ENCODE results near the gene FAM72C. TPM values are rescaled to one million over a fixed set of nuclear protein-coding genes. Genes with fewer than 3 reads are reported as not detected.
"Not testable (repeated sequence)": the region's sequence is repeated elsewhere in the genome, so short reads cannot be mapped to it uniquely, and the experiment has no call there.

FAM72C gene
- total RNA-seq (not detected), polyA plus RNA-seq (not detected), total RNA-seq (0 to 0.08 (median 0.03) reads per million in 6 experiments)

- H3K27me3 Mint-ChIP-seq, H3K36me3 Mint-ChIP-seq, DNase-seq, H3K4me3 Mint-ChIP-seq, POLR2A ChIA-PET, H3K27ac Mint-ChIP-seq, H3K4me1 Mint-ChIP-seq, H3K9me3 Mint-ChIP-seq: not testable (repeated sequence)
- peak; percentile 83 to 86 for ATAC-seq
Measured at GRCh38 chr1:143971924-143972700, at the start of gene FAM72C. Gene FAM72C (minus strand): TSS chr1:143971986. CDS start chr1:143971141, 845 bp downstream.

- H3K36me3 Mint-ChIP-seq, POLR2A ChIA-PET, H3K4me3 Mint-ChIP-seq, DNase-seq, H3K27me3 Mint-ChIP-seq, H3K4me1 Mint-ChIP-seq, H3K9me3 Mint-ChIP-seq, ATAC-seq, H3K27ac Mint-ChIP-seq: not testable (repeated sequence)
Measured at GRCh38 chr1:144020001-144020738, 48.4 kb upstream of the FAM72C start.

DNA sequence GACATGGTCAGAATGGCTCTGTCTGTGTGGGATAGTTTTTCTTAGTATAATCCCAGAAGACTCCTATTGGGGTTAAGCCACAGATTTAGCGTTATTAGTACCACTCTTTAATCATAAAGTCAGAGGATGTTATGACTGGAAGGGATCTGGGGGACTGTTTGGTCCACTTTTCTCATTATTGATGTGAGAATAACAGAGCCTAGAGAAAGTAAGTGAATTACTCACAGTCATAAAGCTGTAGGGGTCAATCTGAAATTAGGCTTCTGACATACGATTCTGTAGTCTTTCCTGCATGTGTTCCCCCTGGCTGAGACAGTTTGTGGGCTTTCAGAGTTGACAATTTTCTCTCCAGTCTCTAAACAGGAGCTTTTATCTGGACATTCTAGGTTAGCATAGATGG, 47.3 kb upstream of the FAM72C start:
- POLR2A ChIA-PET, H3K9me3 Mint-ChIP-seq, H3K27me3 Mint-ChIP-seq: not testable (repeated sequence)

DNA sequence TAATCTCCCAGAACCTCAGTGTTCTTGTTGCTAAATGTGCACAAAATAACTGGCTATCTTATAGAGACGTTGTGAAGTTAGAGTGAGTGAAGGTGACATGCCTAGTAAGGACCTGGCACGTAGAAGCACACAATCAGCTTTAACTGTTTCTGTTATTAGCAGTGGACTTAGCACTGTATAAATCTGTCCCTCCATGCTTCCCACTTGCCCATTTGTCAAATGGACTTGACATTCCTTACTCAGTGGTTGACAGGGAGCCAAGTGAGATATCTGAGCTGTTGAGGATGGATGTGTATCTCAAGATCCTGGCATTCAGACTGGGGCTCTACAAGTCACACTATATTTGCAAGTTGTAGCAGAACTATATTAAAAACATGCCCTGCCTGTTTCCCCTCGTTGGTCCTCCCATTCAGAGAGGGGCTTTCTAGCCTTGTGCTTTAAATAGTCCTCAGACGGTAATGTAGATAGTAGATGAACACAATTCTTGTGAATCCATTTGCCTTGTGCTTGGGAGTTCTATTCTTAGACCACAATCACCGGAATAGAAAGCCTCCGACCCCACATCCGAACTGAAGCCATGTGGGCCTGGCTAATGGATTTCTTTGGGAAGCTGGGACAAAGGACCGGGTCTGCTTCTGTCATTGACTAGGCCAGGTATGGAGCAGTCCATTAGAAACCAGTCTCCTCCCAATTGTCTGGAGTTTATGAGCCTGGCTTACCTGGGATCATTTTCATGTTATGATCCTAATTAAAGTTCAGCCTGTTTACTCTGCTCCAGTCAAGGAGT, 43.6 kb upstream of the FAM72C start:
- H3K9me3 Mint-ChIP-seq, H3K4me3 Mint-ChIP-seq, H3K27me3 Mint-ChIP-seq, H3K36me3 Mint-ChIP-seq, H3K27ac Mint-ChIP-seq, H3K4me1 Mint-ChIP-seq, POLR2A ChIA-PET, DNase-seq, ATAC-seq: not testable (repeated sequence)

More for the DNA sequence above, 47.3 kb upstream of the FAM72C start:
- DNase-seq, H3K27ac Mint-ChIP-seq, H3K36me3 Mint-ChIP-seq, H3K4me3 Mint-ChIP-seq, H3K4me1 Mint-ChIP-seq, ATAC-seq: not testable (repeated sequence)

- ATAC-seq, H3K9me3 Mint-ChIP-seq, H3K27ac Mint-ChIP-seq, H3K4me1 Mint-ChIP-seq, POLR2A ChIA-PET, H3K36me3 Mint-ChIP-seq, H3K27me3 Mint-ChIP-seq, H3K4me3 Mint-ChIP-seq, DNase-seq: not testable (repeated sequence)
Measured at GRCh38 chr1:144014528-144014927, 42.7 kb upstream of the FAM72C start.

- H3K9me3 Mint-ChIP-seq, H3K27me3 Mint-ChIP-seq, H3K27ac Mint-ChIP-seq, ATAC-seq, H3K4me3 Mint-ChIP-seq, POLR2A ChIA-PET, DNase-seq, H3K36me3 Mint-ChIP-seq, H3K4me1 Mint-ChIP-seq: not testable (repeated sequence)
Measured at GRCh38 chr1:144014121-144014520, 42.3 kb upstream of the FAM72C start.

DNA sequence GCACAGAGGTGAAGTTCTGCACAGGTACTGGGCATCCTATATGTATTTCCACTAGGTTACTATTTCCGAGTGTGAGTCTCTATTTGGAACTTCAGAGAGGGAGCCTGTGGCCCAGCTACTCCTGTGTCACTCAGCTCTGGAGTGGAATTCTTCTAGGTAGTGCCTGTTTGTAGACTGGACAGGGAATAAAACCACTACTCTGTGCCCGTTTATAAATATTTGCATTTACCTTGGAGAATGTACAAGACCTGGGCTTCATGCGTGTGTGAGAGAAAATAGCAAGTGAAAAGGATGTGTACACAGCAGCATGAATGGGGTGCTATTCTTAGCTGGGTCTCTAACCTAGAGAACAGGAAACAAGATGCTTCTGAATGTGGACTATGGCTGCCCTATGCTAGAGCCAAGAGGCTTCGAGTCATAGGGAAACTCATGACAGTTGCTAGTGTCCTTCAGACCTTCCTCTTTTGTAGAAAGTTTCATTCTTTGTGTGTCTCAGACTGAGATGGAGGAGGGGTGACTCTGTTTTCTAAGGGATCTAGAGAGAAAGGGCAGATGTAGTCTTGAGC, 40.5 kb upstream of the FAM72C start:
- H3K9me3 Mint-ChIP-seq, H3K4me3 Mint-ChIP-seq, H3K27ac Mint-ChIP-seq, H3K36me3 Mint-ChIP-seq, DNase-seq, POLR2A ChIA-PET, H3K27me3 Mint-ChIP-seq, H3K4me1 Mint-ChIP-seq: not testable (repeated sequence)
- ATAC-seq, result peak; percentile 35 to 61

DNA sequence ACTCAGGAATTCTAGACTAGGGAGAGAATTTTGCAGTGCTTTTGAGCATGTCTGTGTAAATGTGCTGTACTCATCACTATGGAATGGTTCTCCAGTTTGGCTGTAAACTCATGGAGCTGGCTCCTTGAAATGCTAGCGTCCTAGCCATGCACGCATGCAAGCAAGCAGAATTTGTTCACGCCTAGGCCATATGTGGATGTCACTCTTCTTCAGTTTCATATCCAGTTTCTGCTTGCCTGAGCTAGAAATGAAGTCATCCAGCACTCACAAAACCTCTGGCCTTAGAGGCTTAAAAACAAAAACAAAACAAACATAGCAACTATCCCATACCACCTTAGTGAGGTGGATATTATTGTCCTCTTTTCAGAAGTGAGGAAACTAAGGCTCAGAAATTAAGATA, 37.6 kb upstream of the FAM72C start:
- H3K27ac Mint-ChIP-seq, H3K4me1 Mint-ChIP-seq, ATAC-seq, POLR2A ChIA-PET, H3K36me3 Mint-ChIP-seq, H3K4me3 Mint-ChIP-seq, H3K9me3 Mint-ChIP-seq, H3K27me3 Mint-ChIP-seq, DNase-seq: not testable (repeated sequence)

DNA sequence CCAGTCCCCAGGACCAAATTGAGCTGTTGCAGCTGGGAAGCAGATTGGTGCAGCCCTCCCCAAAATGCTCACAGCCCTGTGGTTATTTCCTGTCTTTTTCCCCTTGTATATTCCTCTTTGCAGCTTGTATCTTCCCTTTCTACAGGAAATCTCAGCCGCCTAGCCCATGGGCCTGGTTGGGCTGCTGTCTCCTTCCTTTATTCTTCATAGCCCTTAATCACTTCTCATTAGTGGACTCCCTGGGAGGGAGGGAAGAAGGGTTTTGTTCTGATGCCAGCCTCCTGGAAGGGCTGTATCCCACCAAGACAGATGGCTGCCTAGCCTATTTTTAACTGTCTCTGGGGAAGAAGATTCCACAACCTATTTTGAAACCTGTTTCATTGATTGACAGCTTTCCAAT, 32.5 kb upstream of the FAM72C start:
- POLR2A ChIA-PET, H3K27me3 Mint-ChIP-seq, ATAC-seq, DNase-seq, H3K4me3 Mint-ChIP-seq, H3K27ac Mint-ChIP-seq, H3K9me3 Mint-ChIP-seq, H3K4me1 Mint-ChIP-seq, H3K36me3 Mint-ChIP-seq: not testable (repeated sequence)

- H3K36me3 Mint-ChIP-seq, H3K4me3 Mint-ChIP-seq, POLR2A ChIA-PET, ATAC-seq, H3K4me1 Mint-ChIP-seq, H3K27ac Mint-ChIP-seq, H3K27me3 Mint-ChIP-seq, H3K9me3 Mint-ChIP-seq, DNase-seq: not testable (repeated sequence)
Measured at GRCh38 chr1:144003306-144004029, 31.7 kb upstream of the FAM72C start.

DNA sequence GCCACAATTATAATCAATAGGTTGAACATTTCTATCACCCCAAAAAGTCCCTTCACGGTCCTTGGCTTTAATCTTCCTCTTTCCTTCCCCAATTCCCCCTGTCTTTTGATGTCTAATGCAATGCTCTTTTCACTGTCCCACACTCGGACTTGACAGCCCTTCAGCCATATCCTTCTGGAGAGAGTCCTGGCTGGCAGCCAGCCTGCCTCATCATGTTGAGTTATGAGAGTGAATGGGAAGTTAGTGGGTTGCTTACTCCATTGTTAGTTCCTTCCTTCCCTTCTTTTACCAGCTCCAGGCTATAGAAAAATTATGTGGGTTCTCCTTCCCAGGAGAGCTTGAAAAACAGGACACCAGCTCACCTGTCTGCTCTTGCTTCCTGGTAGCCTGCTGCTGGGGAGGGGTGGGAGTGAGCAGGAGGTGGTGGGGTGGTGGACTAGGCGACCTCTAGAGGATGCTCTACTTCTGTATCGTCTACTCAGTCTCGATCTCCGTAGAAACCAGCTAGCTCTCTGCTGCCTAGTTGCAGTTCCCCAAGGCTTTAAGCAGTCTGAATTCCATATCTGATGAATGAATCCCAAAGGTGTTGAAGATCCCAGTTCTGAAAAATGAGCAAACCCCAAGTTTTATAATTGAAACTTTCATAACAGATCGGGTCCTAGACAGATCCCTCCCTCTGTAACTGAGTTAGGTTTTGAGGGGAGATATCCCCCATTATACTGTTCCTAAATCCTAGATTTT, 30.5 kb upstream of the FAM72C start:
- POLR2A ChIA-PET, H3K9me3 Mint-ChIP-seq, DNase-seq, H3K36me3 Mint-ChIP-seq, H3K27me3 Mint-ChIP-seq, H3K4me3 Mint-ChIP-seq, H3K4me1 Mint-ChIP-seq: not testable (repeated sequence)
- H3K27ac Mint-ChIP-seq, result peak overlapping the region in 1 of 10 donors; percentile 82
- peak in 1 of 2 donors; percentile 50 for ATAC-seq

DNA sequence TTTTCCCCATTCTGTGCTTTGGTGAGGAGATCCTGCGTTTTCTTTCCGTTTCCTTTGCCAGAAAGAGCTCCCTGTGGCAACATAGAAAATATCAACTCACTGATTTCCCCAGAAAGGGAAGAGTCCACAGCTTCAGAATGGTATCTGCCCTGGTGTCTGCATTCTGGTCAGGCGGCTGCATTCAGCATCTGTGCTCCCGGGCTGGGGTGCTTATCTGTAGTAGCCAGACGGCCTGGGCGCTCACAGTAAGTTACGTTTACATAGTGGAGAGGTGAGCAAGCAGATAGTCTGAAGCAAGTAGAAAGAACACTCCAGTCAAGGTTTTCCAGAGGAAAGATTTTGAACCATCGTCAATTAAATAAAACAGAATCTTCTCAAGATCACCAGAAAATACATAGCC, 29.3 kb upstream of the FAM72C start:
- H3K4me3 Mint-ChIP-seq, H3K36me3 Mint-ChIP-seq, POLR2A ChIA-PET, H3K4me1 Mint-ChIP-seq, DNase-seq, ATAC-seq, H3K27ac Mint-ChIP-seq, H3K27me3 Mint-ChIP-seq, H3K9me3 Mint-ChIP-seq: not testable (repeated sequence)

Data from naive thymus-derived CD8-positive, alpha-beta T cell (primary cell).